Activated CD4-positive, CD25-positive, alpha-beta regulatory T cell treated with anti-CD3 and anti-CD28 coated beads, Interleukin-2, amount 50 U/mL, for 72 hours (primary cell): Measurements from ENCODE around the gene ESPNL.
"Not testable (repeated sequence)": the region's sequence is repeated elsewhere in the genome, so short reads cannot be mapped to it uniquely, and the experiment has no call there.

Source experiments
- DNase-seq: peaks from one replicate; pipeline ENCODE4 v3.0.0; 2021

ESPNL gene

DNA sequence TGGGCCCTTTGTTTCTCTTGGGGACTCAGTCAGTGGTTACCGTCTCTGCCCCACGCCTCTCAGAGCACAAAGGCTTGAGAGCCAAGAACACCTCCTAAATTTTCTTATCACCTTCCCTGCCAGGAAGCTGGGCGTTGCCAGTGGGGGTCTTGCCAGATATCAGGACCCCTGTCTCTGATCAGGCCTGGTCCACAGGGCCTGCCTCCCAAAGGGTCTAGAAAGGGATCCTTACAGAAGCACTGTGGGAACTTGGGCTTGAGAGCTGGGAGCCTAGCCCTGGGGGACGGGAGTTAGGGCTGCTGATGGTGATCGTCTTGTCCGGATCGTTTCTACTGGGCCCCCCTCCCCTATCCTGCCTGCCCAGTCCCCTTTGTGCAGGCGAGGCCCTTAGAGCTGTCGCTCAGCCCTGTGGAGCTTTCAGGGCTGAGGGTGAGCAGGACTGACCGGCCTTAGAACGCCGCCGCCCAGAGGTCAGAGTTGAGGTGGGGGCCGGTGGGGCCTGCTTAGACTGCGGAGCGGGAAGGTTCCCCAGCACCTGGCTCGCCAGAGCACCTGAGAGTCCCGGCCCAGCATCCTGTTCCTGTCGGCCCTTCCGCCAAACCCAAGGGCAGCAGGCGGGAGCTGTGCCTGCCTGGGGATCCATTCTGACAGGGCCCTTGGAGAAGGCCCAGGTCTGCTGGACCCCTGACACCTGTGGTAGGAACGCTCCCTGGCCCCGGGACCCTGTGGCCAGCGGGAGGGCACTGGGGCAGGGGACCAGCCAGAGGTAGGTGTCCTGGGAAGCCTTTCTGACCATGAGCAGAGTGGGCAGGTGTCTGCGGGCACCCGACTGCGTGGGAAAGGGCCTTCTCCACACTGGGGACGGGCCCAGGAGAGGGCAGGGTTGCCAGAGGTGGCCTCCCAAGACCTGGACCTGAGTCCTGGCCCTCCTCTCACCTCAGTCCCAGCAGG, 956 bp downstream of the ESPNL start:
- no peak for DNase-seq

DNA sequence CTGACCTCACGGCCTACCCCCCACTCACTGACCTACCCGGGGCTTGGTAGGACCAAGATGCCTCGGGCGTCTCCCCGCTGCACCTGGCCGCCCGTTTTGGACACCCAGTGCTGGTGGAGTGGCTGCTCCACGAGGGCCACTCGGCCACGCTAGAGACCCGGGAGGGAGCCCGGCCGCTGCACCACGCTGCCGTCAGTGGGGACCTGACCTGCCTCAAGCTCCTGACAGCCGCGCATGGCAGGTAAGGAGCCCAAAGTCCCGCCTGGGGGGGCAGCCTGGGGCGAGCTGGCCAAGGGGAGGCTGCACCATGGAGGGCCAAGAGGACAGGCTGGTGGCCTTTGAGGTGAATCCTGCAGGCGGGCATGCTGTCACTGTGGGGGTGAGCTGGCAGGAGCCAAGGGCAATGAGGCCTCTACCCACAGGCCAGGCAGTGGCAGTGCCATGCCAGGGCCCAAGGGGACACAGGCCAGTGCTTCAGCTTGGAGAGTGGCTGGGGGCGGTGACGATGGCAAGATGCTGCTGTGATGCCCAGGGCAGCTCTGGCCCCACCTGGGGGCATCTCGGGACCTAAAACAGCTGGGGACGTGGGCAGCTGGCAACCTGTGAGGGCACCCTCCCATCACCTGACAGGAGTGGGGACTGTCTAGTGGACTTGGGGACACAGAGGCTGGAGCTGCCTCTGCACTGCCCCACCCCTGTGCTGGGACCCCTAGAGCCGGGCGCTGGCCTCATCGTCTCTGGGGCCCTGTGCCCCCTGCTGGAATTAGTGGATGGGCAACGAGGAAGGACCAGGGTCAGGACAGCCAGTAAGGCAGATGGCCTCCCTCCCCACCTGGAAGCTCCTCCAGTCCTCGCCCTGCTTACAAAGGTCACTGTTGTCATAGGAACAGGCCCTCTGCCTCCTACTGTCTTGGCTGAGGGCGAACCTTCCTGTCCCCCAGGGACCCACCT, 2.0 kb downstream of the ESPNL start:
- no peak for DNase-seq

DNA sequence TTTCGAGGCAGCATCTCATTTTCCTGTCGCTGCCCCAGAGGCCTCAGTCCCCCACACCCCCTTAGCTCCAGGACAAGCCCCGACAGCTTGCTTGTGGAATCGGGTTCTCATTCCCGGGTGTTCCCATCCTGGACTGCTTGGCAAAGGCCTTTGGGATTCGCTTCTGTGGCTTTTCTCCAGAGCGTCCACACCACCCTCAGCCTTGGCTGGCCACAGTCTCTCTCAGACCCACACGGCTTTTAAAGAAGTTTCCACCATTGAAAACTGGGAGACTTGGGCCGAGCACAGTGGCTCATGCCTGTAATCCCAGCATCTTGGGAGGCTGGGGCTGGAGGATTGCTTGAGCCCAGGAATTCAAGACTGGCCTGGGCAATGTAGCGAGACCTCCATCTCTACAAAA, 2.7 kb downstream of the ESPNL start:
- no peak for DNase-seq

DNA sequence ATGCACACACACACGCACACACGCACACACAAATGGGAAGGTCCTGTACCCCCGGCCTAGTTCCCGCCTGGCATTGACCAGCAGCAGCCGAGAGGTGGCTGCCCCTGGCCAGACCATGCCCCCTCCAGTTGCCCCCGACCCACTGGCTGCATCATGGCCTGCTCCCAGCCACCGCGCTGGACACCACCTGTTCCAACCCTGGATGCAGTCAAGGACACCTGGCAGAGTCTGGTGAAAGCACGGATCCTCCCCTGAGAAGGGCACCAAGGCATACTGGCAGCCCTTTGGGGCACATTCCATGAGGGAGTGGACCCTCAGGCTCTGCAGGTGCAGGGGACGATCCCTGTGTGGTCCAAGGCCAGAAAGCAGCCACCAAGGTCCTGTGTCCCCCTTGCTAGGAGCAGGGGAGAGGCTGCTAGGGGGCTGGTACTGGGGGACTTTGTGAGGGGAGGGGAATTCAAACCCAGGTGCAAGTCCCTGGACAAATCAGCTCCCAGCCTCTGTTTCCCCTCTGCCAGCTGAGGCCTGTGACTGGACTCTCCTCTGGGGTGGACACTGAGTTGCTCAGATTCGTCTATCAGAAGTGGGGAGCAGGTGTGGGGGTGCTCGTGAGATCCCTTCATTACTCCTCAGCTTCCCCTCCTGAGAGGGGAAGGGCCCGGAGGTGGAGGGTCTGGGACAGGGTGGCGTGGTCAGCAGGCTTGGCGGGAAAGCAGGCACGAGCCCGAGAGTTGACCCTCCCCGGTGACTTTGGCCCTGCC, 3.5 kb downstream of the ESPNL start:
- no peak for DNase-seq

DNA sequence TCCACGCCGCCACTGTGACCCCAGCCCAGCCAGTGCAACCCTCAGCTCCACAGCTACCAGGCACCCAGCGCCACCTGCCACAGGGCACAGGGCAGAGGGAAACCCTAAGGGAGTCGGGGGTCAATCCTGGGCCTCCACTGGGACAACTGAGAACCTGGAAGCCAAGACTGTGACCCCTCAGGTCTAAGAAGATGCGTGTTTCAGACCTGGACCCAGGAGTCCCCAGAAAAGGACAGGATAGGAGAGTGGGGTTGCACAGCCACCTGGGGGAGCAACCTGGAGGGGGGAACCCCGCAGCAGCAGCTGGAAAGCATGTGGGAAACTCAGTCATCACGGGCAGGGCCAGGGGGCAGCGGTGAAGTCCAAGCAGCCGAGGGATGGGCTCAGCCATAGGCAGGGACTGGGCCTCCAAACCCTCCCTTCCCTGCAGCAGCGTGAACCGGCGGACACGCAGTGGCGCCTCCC, 4.1 kb downstream of the ESPNL start:
- DNase-seq: no peak

DNA sequence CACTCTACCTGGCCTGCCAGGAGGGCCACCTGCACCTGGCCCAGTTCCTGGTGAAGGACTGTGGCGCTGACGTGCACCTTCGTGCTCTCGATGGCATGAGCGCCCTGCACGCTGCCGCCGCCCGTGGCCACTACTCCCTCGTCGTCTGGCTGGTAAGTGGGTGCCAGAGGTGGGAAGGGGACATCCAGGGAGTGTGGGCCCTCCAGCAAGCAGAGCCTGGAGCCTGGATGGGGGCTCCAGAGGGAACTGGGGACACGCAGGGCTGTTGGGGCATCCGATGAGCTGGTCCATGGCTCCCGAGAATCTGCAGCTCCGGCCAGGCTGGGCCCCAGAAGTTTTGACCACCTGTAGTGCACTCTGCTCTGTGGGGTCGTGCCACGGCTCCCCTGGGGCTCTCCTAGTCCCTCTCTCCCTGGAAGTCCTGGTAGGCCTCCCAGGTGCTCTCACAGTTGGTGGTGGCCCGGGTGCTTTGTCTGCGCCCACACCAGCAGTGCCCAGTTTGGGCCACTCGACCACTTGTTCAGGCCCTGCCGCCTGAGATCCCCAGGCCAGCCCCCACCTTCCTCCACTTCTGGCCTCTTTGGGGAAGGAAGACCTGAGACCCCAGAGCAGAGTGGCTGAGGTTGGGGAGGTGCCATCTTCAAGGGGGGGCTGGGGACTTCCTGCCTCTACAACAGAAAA, 4.7 kb downstream of the ESPNL start:
- peak; percentile 20 for DNase-seq

DNA sequence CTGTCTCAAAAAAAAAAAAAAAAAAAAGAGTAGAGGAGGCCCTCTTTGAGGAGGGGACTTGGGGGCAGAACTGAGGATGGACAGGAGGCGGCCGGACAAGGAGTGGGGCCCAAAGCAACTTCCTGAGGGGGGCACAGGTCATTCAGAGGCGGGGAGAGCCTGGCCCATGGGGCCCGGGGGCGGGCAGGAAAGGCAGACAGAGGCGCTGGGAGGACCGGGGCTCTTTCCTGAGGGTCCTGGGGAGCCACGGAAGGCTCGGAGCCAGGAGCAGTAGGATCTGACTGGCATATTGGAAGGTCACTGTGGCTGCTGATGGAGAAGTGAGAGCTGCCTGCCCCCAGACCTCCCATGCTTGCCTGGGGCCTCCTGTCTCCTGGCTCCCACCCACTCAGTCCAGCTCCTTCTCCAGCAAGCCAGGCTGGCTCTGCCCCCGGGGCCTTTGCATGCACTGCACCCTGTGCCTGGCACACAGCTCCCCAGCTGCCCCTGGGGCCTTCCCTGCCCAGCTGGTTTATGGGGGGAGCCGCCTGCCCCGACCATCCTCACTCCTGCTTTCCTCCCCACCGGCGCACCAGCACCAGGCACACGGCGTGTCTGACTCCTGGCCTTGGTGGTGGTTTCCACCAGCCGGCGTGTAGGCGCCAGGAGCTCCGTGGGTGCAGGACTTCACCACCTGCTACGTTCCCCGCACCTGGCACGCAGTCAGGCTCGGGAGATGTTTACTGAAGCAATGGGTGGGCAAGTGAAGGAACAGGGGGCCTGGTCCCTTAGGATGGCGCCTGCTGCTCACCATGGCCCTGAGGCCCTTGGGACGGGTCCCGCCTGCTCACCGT, 5.6 kb downstream of the ESPNL start:
- peak; percentile 23 for DNase-seq

DNA sequence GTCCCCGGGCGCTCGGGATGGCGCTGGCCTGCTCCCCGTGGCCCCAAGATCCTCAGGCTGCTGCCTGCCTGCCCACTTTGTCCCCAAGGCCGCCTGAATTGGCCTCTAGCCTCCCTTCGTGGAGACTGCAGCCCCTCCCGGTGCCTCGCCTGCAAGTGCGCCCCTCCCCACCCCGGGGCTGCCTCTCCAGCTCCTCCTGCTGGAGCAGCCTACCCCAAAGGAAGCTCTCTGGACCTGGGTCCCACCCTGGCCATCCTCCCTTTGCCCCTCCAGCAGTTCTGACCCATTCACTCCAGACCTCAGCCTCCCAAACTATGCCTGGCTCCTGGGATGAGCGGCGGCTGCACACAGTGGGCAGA, 6.2 kb downstream of the ESPNL start:
- DNase-seq: peak; percentile 23

DNA sequence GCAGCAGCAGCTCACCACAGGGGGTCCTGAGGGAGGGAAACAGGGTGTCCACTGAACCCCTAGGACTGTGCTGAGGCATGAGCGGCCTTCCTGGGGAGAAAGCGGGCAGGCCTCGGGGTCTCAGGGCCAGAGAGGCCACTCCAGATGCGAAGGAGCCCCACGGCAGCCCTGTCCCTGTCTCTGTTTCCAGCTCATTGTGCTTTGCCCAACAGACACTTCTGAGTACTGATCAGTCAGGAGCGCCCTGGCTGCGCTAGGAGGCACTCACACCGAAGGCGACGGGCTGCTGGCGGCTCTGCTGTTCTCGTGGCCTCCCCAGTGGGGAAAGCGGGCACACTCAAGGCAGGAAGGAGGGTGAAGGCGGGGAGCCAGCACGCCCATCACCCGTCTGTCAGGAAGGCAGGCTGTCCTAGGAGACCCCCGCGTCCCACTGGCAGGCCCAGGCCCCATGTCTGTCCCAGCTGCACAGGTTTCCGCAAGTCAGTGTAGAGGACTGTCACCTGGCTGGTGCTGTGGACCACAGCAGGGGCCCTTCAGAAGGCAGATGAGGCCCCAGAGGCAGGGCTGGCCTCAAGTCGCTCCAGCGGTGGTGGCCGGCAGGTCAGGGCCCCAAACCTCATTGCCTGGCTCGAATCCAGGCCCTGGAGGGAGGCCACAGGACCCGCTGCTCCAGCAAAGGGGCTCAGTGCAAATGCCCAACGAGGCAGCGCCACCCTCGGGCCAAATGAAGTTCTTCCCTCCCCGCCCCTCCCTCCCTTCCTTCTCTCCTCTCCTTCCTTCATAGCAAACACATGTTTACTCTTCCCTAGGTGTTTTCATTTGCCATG, 6.8 kb downstream of the ESPNL start:
- peak; percentile 21 for DNase-seq

DNA sequence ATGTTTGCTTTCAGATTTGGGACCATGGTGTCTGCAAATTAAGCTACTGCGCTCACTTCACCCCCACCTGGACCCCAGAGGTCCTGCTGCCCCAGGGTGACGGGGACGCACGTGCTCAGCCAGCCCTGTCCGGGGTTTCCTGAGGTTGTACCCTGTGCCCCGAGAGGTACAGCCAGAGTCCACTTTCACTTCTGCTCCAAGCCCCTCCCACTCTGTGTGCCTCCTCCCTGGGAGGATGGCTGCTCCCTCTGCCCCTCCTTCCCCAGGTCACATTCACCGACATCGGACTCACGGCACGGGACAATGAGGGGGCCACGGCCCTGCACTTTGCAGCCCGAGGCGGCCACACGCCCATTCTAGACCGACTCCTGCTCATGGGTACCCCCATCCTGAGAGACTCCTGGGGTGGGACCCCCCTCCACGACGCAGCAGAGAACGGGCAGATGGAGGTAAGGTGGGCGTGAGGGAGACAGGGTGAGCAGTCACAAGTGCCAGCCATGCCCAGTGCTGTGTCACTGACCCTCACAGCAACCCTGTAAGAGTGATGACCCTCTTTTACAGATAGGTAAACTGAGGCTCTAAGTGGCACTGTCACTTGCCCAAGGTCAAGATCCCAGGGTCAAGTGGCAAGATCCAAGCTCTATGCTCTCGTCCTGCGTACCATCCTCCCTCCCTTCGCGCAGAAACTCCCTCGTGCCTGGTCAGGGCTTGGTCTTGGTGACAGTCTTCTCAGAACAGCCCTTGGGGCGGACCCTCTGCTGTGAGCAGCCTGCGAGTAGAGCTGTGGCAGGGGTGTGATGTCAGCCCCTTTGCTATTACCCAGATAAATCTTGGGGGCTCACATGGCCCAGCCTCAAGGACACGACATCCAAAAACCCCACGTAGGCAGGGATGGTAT, 7.6 kb downstream of the ESPNL start:
- peak; percentile 25 for DNase-seq

DNA sequence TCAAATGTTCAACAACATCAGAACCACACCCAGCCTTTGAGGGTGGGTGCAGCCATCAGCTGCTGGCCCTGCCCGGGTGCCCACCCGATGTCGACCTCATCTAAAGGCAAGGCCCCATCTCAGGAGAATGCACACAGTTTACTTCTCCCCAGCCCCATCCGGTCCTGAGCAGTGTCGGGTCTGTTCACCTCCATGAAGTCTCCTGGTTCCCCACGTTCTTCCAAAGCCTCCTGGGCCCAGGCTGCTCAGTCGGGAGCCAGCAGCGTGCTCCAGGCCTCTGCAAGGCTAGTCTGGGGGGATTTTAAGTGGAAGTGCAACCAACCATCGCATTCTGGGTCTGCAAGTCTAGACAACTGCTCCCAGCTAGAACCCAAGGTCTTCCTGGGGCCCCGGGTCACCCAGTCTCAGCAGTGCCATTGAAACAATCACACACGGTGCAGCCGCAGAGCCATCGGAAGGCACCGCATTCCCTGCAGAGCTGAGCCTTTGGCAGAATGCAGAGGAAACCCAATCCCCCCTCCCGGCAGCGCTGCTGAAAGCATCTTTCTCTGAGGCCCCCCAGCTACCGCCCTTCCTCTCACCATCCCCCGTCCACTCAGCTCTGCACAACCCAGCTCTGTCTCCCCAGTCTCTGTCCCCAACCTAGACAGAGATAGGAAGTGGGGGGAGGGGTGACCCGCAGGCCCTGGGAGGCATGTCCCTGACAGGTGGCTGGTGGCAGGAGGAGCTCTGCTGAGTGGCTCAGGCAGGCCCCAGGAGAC, 8.5 kb downstream of the ESPNL start:
- DNase-seq: peak; percentile 26

DNA sequence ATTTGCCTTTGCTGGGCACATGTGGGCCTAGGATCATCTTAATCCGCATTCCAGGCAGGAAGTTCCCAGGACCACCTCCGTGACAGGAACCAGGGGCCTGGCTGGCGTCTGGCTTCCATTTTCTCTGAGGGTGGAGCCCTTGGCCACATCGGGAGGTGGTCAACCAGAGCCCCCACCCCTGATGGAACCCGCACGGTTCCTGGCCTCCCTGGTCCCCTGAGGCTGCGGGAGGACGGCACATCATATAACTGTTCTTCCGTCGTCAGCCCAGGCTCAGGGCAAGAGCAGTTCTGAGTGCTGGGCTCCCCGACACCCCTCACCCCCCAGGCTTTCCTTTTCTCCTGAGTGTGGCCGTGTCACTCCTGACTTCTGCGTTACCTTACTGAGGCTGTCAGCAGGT, 13.5 kb downstream of the ESPNL start:
- DNase-seq: no peak

DNA sequence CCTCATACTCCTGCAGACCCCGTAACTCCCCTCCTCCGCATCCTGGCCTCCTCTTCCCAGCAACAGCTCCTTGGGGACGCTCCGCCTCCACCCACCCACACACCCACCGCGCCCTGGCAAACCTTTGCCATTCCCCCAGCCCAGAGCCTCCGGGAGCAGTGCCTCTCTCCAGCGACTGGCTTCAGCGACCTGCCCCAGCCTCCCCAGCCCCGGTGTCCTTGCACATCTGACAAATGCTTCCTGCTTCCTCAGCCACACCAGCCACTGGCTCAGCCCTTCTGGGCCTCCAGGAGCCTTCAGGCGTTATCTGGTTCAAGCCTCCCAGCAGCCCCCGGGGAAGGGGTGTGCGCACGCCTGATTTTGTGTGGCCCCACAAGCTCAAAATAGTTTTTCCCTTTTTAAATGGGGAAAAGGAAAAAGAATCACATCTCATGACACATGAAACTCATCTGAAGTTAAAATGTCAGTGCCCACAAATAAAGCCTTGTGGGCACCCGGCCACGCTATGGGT, 14.2 kb downstream of the ESPNL start:
- no peak for DNase-seq

DNA sequence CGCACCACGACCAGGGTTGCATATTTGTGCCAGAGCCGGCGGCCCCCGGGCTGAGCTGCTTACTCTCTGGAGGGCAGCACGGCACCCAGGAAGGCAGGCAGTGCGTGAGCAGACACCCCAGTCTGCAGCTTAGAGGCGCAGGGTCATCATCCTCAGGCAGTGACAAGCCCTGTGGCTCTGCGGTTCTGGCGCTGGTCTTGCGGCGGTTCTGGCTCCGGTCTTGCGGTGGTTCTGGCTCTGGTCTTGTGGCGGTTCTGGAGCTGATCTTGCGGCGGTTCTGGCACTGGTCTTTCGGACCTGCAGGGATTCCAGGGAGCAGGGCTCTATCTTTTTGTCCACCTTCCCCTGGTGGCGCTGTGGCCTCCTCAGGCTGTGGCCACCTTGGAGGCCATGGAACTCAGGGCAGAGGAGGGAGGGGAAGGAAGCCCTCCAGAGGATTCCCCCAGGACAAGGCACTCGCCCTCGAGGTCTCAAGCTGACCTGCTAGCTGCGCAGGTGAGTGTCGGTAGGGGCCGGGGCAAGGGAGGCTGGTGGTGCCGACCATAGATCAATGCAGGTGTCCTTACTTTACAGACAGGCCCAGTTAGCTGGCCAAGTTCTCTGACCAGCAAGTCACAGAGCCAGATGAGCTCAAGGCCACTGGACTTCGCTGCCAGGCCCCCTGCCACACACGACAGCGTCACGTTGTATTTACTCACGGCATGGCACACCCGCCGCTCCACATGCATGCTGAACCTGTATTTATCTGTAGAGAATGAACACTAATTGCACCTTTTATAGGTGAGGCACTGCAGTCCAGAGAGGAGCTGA, 14.9 kb downstream of the ESPNL start:
- DNase-seq: no peak

DNA sequence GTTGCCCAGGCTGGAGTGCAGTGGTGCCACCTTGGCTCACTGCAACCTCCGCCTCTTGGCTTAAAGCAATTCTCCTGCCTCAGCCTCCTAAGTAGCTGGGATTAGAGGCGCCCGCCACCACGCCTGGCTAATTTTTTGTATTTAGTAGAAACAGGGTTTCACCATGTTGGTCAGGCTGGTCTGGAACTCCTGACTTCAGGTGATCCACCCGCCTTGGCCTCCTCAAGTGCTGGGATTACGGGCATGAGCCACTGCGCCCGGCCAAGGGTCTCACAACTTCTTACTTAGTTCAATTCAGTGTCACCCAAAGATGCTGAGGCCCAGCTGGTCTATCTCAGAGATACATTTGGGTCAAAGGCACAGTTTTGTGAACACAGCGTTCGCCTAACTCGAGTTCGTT, 15.6 kb downstream of the ESPNL start:
- DNase-seq: not testable (repeated sequence)

DNA sequence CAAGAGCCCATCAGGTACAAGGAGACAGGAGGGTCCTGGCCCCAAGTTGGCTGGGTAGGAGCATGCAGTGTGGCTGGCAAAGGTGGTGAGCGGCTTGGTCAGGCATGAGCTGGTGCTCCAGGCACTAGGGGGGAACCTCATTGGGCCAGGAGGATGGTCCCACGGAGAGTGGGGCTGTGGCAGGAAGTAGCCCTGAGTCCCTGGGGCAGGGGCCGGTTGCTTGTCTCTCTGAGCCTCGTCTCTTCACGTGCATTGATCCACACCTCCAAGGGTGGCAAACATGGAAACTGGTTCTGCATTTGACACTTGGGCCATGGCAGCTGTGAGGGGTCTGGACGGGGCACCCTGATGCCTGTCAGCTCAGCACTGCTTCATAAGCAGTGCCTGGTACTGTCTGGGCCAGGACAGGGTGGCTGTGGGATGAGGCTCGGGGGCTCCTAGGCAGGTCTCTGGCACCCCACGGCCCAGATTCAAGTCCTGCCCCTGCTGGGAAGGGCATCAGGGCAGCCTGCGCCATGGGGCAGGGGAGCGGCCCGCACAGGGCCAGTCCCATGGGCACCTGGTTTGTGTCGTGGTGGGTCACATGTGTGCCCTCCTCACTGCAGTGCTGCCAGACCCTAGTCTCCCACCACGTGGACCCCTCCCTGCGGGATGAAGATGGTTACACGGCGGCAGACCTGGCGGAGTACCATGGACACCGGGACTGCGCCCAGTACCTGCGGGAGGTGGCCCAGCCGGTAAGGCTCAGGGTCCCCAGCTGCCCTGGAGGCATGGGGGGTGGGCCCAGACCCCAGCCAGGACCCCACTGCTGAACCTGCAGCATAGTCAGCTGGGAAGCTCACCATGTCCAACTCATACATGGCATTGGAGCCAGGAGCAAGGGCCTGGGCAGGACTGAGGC, 16.4 kb downstream of the ESPNL start:
- DNase-seq: no peak
